ENCODE results near the gene TCF21. TPM values are rescaled to one million over a fixed set of nuclear protein-coding genes. Genes with fewer than 3 reads are reported as not detected.

TCF21 gene
- 0.03 to 0.08 TPM (median 0.04 TPM) in 4 of 5 replicates, not detected in the other for total RNA-seq (2022; extraction: Qiagen RNA extraction; ENCODE audit: low read depth)

GRCh38 chr6:133888929-133889556, at the start of gene TCF21:
Gene TCF21 (plus strand): TSS chr6:133889113. CDS start chr6:133889398, 285 bp downstream.

Other genes starting within 250 kb of the TCF21 start
- gene TBPL1, start 64.1 kb downstream of the TCF21 start, total RNA-seq (2022; extraction: Qiagen RNA extraction; ENCODE audit: low read depth), result 19.4 to 24.1 TPM (median 23.2 TPM) in 5 replicates
- gene SLC2A12, start 163.5 kb downstream of the TCF21 start, total RNA-seq (2022; extraction: Qiagen RNA extraction; ENCODE audit: low read depth), result 0.23 to 0.40 TPM (median 0.33 TPM) in 5 replicates

All from A549 treated with GW870086 at 1 μM for 4 hours (cell line).